ENCODE data around the gene CYREN. TPM values are rescaled to one million over a fixed set of nuclear protein-coding genes. Genes with fewer than 3 reads are reported as not detected.

The CYREN gene
- total and polyA plus RNA-seq, 9 donors: 23.5 to 43.0 (median 31.7) TPM

GRCh38 chr7:135188298-135188984, 17.9 kb upstream of the CYREN start:
- no peaks in the 10 kb centered on the region for H3K4me1 ChIP-seq (ENCODE audit: control insufficient read depth, insufficient read depth, low read length)
- no peak overlapping the region for H3K27ac ChIP-seq (ENCODE audit: low read length)
- WGBS (ENCODE audit: insufficient coverage): 97% methylated on average over 12 of the region's 12 CpGs
- no peak overlapping the region for H3K4me3 ChIP-seq (ENCODE audit: low read length)
- DNase-seq: no peak
- H3K27me3 ChIP-seq (ENCODE audit: control insufficient read depth, insufficient read depth, low read length): no peaks in the 10 kb centered on the region
- no peaks in the 10 kb centered on the region for H3K9me3 ChIP-seq (replicated peaks; ENCODE audit: control insufficient read depth, low read depth, low read length)
- H3K36me3 ChIP-seq (ENCODE audit: control insufficient read depth, insufficient read depth, low read length): peaks cover 65% of the 10 kb centered on the region

GRCh38 chr7:135186841-135187253, 16.3 kb upstream of the CYREN start:
- 91% methylated on average over 12 of the region's 12 CpGs for WGBS (ENCODE audit: insufficient coverage)
- Histone ChIP-seq H3K27ac (ENCODE audit: low read length) (no peak overlapping the region), H3K9me3 (replicated peaks; ENCODE audit: control insufficient read depth, low read depth, low read length) (peaks cover 14% of the 10 kb centered on the region), H3K36me3 (ENCODE audit: control insufficient read depth, insufficient read depth, low read length) (peaks cover 69% of the 10 kb centered on the region), H3K4me1 (ENCODE audit: control insufficient read depth, insufficient read depth, low read length) (no peaks in the 10 kb centered on the region), H3K4me3 (ENCODE audit: low read length) (no peak overlapping the region), H3K27me3 (ENCODE audit: control insufficient read depth, insufficient read depth, low read length) (no peaks in the 10 kb centered on the region)
- no peak for DNase-seq

- no peak overlapping the region for H3K27ac ChIP-seq (ENCODE audit: low read length)
These were observed 15.7 kb upstream of the CYREN start for GRCh38 chr7:135186261-135186540.

GRCh38 chr7:135185471-135186260, 15.2 kb upstream of the CYREN start:
- no peak overlapping the region for H3K4me3 ChIP-seq (ENCODE audit: low read length)
- WGBS (ENCODE audit: insufficient coverage): 85% methylated on average over 6 of the region's 7 CpGs
- peaks cover 24% of the 10 kb centered on the region for H3K9me3 ChIP-seq (replicated peaks; ENCODE audit: control insufficient read depth, low read depth, low read length)
- H3K27ac ChIP-seq (ENCODE audit: low read length): no peak overlapping the region
- peaks cover 66% of the 10 kb centered on the region for H3K36me3 ChIP-seq (ENCODE audit: control insufficient read depth, insufficient read depth, low read length)
- no peaks in the 10 kb centered on the region for H3K4me1 ChIP-seq (ENCODE audit: control insufficient read depth, insufficient read depth, low read length)
- no peaks in the 10 kb centered on the region for H3K27me3 ChIP-seq (ENCODE audit: control insufficient read depth, insufficient read depth, low read length)
- DNase-seq: no peak

More at GRCh38 chr7:135186261-135186540, 15.7 kb upstream of the CYREN start:
- Histone ChIP-seq H3K9me3 (replicated peaks; ENCODE audit: control insufficient read depth, low read depth, low read length) (peaks cover 19% of the 10 kb centered on the region), H3K36me3 (ENCODE audit: control insufficient read depth, insufficient read depth, low read length) (peaks cover 68% of the 10 kb centered on the region), H3K4me3 (ENCODE audit: low read length) (no peak overlapping the region), H3K4me1 (ENCODE audit: control insufficient read depth, insufficient read depth, low read length) (no peaks in the 10 kb centered on the region), H3K27me3 (ENCODE audit: control insufficient read depth, insufficient read depth, low read length) (no peaks in the 10 kb centered on the region)
- DNase-seq: no peak
- 90% methylated on average over 1 of the region's 3 CpGs for WGBS (ENCODE audit: insufficient coverage)

DNA sequence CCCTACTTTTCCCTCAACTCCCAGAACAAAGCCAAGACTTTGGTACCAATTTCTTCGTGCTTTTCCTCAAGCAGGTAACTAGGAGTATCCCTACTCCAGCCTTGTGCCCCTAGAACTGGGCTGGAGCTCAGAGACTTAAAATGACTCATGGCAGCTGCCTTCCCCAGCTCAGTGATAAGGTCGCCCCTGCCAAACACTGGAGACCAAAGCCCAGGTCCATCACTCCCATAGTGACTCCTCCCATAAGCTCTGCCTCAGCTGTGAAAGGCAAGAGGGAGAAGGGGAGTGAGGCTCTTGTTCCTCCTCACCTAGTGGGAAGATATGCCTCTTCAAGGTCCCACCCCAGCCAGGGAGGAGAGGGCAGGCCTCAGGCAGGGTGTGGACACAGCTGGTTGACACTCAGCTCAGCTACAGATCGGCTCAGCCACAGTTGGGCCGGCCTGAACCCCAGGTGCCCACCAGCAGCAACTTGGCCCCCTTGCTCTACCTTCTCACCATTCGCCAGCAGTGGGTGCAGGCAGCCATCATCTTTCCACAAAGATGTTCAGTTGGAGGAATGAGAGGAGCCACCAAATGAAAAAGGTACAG, 13.8 kb upstream of the CYREN start:
- peaks cover 65% of the 10 kb centered on the region for H3K36me3 ChIP-seq (ENCODE audit: control insufficient read depth, insufficient read depth, low read length)
- H3K27me3 ChIP-seq (ENCODE audit: control insufficient read depth, insufficient read depth, low read length): no peaks in the 10 kb centered on the region
- no peaks in the 10 kb centered on the region for H3K4me1 ChIP-seq (ENCODE audit: control insufficient read depth, insufficient read depth, low read length)
- peaks cover 31% of the 10 kb centered on the region for H3K9me3 ChIP-seq (replicated peaks; ENCODE audit: control insufficient read depth, low read depth, low read length)
- WGBS (ENCODE audit: insufficient coverage): 100% methylated on average over 1 of the region's 5 CpGs
- H3K27ac ChIP-seq (ENCODE audit: low read length): no peak overlapping the region
- no peak for DNase-seq
- no peak overlapping the region for H3K4me3 ChIP-seq (ENCODE audit: low read length)

- no peak overlapping the region for H3K27ac ChIP-seq (ENCODE audit: low read length)
- WGBS (ENCODE audit: insufficient coverage): 97% methylated on average over 6 of the region's 7 CpGs
- H3K36me3 ChIP-seq (ENCODE audit: control insufficient read depth, insufficient read depth, low read length): peaks cover 56% of the 10 kb centered on the region
- no peaks in the 10 kb centered on the region for H3K27me3 ChIP-seq (ENCODE audit: control insufficient read depth, insufficient read depth, low read length)
- H3K9me3 ChIP-seq (replicated peaks; ENCODE audit: control insufficient read depth, low read depth, low read length): peaks cover 33% of the 10 kb centered on the region
- H3K4me3 ChIP-seq (ENCODE audit: low read length): no peak overlapping the region
- no peaks in the 10 kb centered on the region for H3K4me1 ChIP-seq (ENCODE audit: control insufficient read depth, insufficient read depth, low read length)
- DNase-seq: no peak
These were observed 13.0 kb upstream of the CYREN start for GRCh38 chr7:135183478-135183877.

- H3K9me3 ChIP-seq (replicated peaks; ENCODE audit: control insufficient read depth, low read depth, low read length): peaks cover 33% of the 10 kb centered on the region
- peaks cover 44% of the 10 kb centered on the region for H3K36me3 ChIP-seq (ENCODE audit: control insufficient read depth, insufficient read depth, low read length)
These were observed 11.6 kb upstream of the CYREN start for GRCh38 chr7:135181929-135182678.

DNA sequence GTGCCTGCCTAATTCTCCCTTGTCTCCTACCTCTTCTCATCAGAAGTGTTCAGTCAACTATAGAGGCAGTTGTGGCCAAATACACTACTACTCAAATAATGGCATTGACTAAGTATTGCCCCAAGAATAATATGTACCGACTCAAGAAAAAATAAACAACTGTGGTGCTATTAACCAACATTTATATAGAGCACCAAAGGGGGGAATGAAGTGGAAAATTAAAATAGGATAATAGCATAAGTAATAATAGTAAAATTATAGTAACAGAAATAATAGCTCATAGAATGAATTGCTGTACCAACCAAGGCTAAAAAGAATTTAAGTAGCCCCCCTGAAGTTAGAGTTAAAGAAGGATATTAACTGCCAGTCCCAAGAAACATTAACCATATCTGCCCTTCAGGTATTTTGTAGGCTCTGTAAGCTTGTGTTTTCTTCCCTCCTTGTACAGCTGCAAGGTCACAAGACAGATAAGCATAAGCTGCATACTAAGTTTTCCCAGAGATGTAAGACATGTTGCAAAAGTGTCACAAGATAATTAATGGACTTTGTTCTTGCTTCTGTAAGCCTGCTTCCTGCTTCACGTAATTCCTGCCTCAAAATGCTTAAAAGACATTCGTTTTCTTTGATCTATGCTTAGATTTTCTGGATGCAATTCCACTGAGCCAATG, 10.9 kb upstream of the CYREN start:
- Histone ChIP-seq H3K27ac (ENCODE audit: low read length) (no peak overlapping the region), H3K36me3 (ENCODE audit: control insufficient read depth, insufficient read depth, low read length) (peaks cover 37% of the 10 kb centered on the region)

More at GRCh38 chr7:135181929-135182678, 11.6 kb upstream of the CYREN start:
- Histone ChIP-seq H3K4me3 (ENCODE audit: low read length) (no peak overlapping the region), H3K4me1 (ENCODE audit: control insufficient read depth, insufficient read depth, low read length) (no peaks in the 10 kb centered on the region), H3K27me3 (ENCODE audit: control insufficient read depth, insufficient read depth, low read length) (no peaks in the 10 kb centered on the region), H3K27ac (ENCODE audit: low read length) (no peak overlapping the region)
- DNase-seq: no peak
- 97% methylated on average over 31 of the region's 31 CpGs for WGBS (ENCODE audit: insufficient coverage)

GRCh38 chr7:135180122-135180521, 9.6 kb upstream of the CYREN start:
- Histone ChIP-seq H3K4me1 (ENCODE audit: control insufficient read depth, insufficient read depth, low read length) (no peaks in the 10 kb centered on the region), H3K4me3 (ENCODE audit: low read length) (no peak overlapping the region), H3K27ac (ENCODE audit: low read length) (no peak overlapping the region), H3K27me3 (ENCODE audit: control insufficient read depth, insufficient read depth, low read length) (no peaks in the 10 kb centered on the region), H3K36me3 (ENCODE audit: control insufficient read depth, insufficient read depth, low read length) (peaks cover 26% of the 10 kb centered on the region), H3K9me3 (replicated peaks; ENCODE audit: control insufficient read depth, low read depth, low read length) (peaks cover 33% of the 10 kb centered on the region)
- 96% methylated on average over 4 of the region's 5 CpGs for WGBS (ENCODE audit: insufficient coverage)
- no peak for DNase-seq

More for the DNA sequence above, 10.9 kb upstream of the CYREN start:
- 83% methylated on average over 2 of the region's 3 CpGs for WGBS (ENCODE audit: insufficient coverage)
- Histone ChIP-seq H3K27me3 (ENCODE audit: control insufficient read depth, insufficient read depth, low read length) (no peaks in the 10 kb centered on the region), H3K9me3 (replicated peaks; ENCODE audit: control insufficient read depth, low read depth, low read length) (peaks cover 33% of the 10 kb centered on the region), H3K4me3 (ENCODE audit: low read length) (no peak overlapping the region), H3K4me1 (ENCODE audit: control insufficient read depth, insufficient read depth, low read length) (no peaks in the 10 kb centered on the region)
- DNase-seq: no peak

Measured in muscle of leg (tissue), 11 donors.